Thymus (tissue), 11 donors: ENCODE measurements around the gene TSHZ2. TPM values are rescaled to one million over a fixed set of nuclear protein-coding genes. Genes with fewer than 3 reads are reported as not detected.

ENCODE experiments used
- DNase-seq, 9 donors: peaks; one replicate each; pipeline ENCODE4 v3.0.0-alpha.2; 2013; ENCODE audit warnings: low spot score in 9 of 9, low read depth in 6 of 9, missing footprints in 1 of 9
- H3K27ac ChIP-seq, 2 donors: one replicate each; pipeline ENCODE4 v1.5.1; 2013; ENCODE audit warnings: control low read depth in 1 of 2, low read depth in 1 of 2, low read length in 1 of 2, mild to moderate bottlenecking in 1 of 2, moderate library complexity in 1 of 2
- H3K27me3 ChIP-seq, 2 donors: one replicate each; pipeline ENCODE4 v1.5.1; 2013; ENCODE audit warnings: low read length in 1 of 2; ENCODE audit not compliant: control insufficient read depth in 2 of 2, insufficient read depth in 1 of 2
- H3K36me3 ChIP-seq, 2 donors: one replicate each; pipeline ENCODE4 v1.5.1; 2013; ENCODE audit warnings: low read length in 1 of 2, mild to moderate bottlenecking in 1 of 2, moderate library complexity in 1 of 2; ENCODE audit not compliant: control insufficient read depth in 2 of 2, insufficient read depth in 2 of 2
- H3K4me1 ChIP-seq, 2 donors: one replicate each; pipeline ENCODE4 v1.5.1; 2013; ENCODE audit warnings: low read length in 2 of 2; ENCODE audit not compliant: control insufficient read depth in 2 of 2, insufficient read depth in 2 of 2
- H3K4me3 ChIP-seq, 2 donors: one replicate each; pipeline ENCODE4 v1.5.1; 2013; ENCODE audit warnings: low read length in 2 of 2, control low read depth in 1 of 2, mild to moderate bottlenecking in 1 of 2
- H3K9me3 ChIP-seq, 2 donors: one replicate each; pipeline ENCODE4 v1.5.1; 2013; ENCODE audit warnings: low read length in 1 of 2, mild to moderate bottlenecking in 1 of 2; ENCODE audit not compliant: control insufficient read depth in 2 of 2, insufficient read depth in 1 of 2
- WGBS: extraction: QIAGEN DNeasy Blood & Tissue Kit; methylation state at CpG from one replicate; pipeline ENCODE4 v1.1.7; 2013; 5-methylcytosine and 5-hydroxymethylcytosine counted together
- polyA plus RNA-seq: library from polyadenylated mRNA; stranded (reverse); fragments of 200-250 nt; gene quantifications from one replicate; pipeline ENCODE4 v1.2.3, GENCODE V29; 2013
- total RNA-seq: library from RNA; stranded (reverse); fragments of 120-200 nt; gene quantifications from one replicate; pipeline ENCODE4 v1.2.4, GENCODE V29; 2013
- donor health status: healthy.

The TSHZ2 gene
- total and polyA plus RNA-seq, 2 donors = 1.4 to 2.4 TPM

DNA sequence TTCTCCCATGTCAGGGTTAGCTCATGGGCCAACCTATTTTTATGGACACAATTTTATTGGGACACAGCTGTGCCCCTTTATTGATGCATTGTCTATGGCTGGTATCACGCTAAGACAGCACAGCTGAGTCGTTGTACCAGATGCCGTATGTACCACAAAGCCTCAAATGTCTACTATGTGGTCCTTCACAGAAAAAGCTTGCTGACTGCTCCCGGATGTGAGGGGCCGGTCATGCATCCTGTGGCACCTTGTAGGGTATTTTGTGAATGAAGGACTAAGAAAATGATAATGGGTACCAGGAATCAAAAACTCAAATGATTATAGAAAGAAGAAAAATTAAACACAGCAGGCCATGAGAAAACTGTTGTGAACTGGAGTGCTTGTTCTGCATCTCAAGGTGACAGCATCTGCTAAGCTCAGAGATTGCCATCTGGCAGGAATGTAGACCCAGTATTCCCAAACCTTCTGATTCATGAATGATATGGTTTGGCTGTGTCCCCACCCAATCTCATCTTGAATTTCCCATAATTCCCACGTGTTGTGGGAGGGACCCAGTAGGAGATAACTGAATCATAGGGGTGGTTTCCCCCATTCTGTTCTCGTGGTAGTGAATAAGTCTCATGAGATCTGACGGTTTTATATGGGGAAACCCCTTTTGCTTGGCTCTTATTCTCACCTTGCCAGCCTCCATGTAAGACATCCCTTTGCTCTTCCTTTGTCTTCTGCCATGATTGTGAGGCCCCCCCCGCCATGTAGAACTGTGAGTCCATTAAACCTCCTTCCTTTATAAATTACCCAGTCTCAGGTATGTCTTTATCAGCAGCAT, 248.5 kb downstream of the TSHZ2 start:
- no peaks in the 10 kb centered on the region for H3K36me3 ChIP-seq
- no peak overlapping the region for H3K4me3 ChIP-seq
- WGBS = 78% methylated on average over 9 of the region's 9 CpGs

GRCh38 chr20:53221731-53222130, 249.6 kb downstream of the TSHZ2 start:
- whole genome bisulfite sequencing = 95% methylated on average over 3 of the region's 3 CpGs
- Histone ChIP-seq H3K4me1 (no peaks in the 10 kb centered on the region), H3K27ac (no peak overlapping the region), H3K9me3 (no peaks in the 10 kb centered on the region), H3K4me3 (no peak overlapping the region), H3K27me3 (peaks cover 0 to 5% of the 10 kb centered on the region in 2 donors), H3K36me3 (no peaks in the 10 kb centered on the region)
- no peak for DNase-seq

More for the DNA sequence above, 248.5 kb downstream of the TSHZ2 start:
- H3K9me3 ChIP-seq = no peaks in the 10 kb centered on the region
- no peaks in the 10 kb centered on the region for H3K4me1 ChIP-seq
- H3K27me3 ChIP-seq = peaks cover 0 to 12% of the 10 kb centered on the region in 2 donors
- no peak for DNase-seq
- H3K27ac ChIP-seq = no peak overlapping the region

- Histone ChIP-seq H3K4me3 (no peak overlapping the region), H3K36me3 (no peaks in the 10 kb centered on the region), H3K9me3 (no peaks in the 10 kb centered on the region), H3K4me1 (no peaks in the 10 kb centered on the region), H3K27me3 (peaks cover 0 to under 1% of the 10 kb centered on the region in 2 donors), H3K27ac (no peak overlapping the region)
- no peak for DNase-seq
- 90% methylated on average over 4 of the region's 4 CpGs for WGBS
Observed at GRCh38 chr20:53222416-53222815, 250.3 kb downstream of the TSHZ2 start.

GRCh38 chr20:53222932-53223331, 250.8 kb downstream of the TSHZ2 start:
- WGBS = 76% methylated on average over 3 of the region's 3 CpGs
- Histone ChIP-seq H3K27me3 (no peaks in the 10 kb centered on the region), H3K4me1 (no peaks in the 10 kb centered on the region), H3K9me3 (no peaks in the 10 kb centered on the region), H3K36me3 (no peaks in the 10 kb centered on the region), H3K27ac (no peak overlapping the region), H3K4me3 (no peak overlapping the region)
- no peak for DNase-seq

DNA sequence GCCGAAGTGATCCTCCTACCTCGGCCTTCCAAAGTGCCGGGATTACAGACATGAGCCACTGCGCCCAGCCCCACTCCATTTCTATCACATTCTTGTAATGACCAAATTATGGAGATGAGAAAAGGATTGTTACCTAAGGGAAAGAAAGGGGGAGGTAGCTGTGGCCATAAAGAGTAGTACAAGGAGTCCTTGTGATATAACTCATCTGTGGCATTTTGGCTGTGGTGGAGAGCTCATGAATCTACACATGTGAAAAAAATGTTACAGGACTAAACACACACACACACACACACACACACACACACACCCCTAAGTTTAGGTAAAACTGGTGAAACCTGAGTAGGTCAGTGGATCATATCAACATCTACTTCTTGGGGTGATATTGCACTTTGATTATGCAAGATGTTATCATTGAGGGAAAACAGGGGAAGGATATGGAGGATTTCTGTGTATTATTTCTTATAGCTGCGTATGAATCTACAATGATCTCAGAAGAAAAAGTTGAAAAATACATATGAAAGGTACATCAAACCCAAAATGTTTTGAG, 251.5 kb downstream of the TSHZ2 start:
- WGBS = 79% methylated on average over 5 of the region's 5 CpGs
- no peak for DNase-seq

GRCh38 chr20:53224851-53225250, 252.7 kb downstream of the TSHZ2 start:
- Histone ChIP-seq H3K27me3 (no peaks in the 10 kb centered on the region), H3K27ac (no peak overlapping the region), H3K4me3 (no peak overlapping the region), H3K9me3 (no peaks in the 10 kb centered on the region), H3K4me1 (no peaks in the 10 kb centered on the region), H3K36me3 (no peaks in the 10 kb centered on the region)
- DNase-seq = no peak
- 99% methylated on average over 1 of the region's 1 CpG for WGBS

More for the DNA sequence above, 251.5 kb downstream of the TSHZ2 start:
- no peaks in the 10 kb centered on the region for H3K9me3 ChIP-seq
- no peaks in the 10 kb centered on the region for H3K27me3 ChIP-seq
- no peak overlapping the region for H3K27ac ChIP-seq
- H3K36me3 ChIP-seq = no peaks in the 10 kb centered on the region
- no peaks in the 10 kb centered on the region for H3K4me1 ChIP-seq
- H3K4me3 ChIP-seq = no peak overlapping the region

- DNase-seq = no peak
- no peaks in the 10 kb centered on the region for H3K36me3 ChIP-seq
- no peaks in the 10 kb centered on the region for H3K4me1 ChIP-seq
- no peaks in the 10 kb centered on the region for H3K9me3 ChIP-seq
- no peak overlapping the region for H3K4me3 ChIP-seq
- no peaks in the 10 kb centered on the region for H3K27me3 ChIP-seq
- no peak overlapping the region for H3K27ac ChIP-seq
- WGBS = 89% methylated on average over 7 of the region's 7 CpGs
Observed at GRCh38 chr20:53226826-53227225, 254.7 kb downstream of the TSHZ2 start.

DNA sequence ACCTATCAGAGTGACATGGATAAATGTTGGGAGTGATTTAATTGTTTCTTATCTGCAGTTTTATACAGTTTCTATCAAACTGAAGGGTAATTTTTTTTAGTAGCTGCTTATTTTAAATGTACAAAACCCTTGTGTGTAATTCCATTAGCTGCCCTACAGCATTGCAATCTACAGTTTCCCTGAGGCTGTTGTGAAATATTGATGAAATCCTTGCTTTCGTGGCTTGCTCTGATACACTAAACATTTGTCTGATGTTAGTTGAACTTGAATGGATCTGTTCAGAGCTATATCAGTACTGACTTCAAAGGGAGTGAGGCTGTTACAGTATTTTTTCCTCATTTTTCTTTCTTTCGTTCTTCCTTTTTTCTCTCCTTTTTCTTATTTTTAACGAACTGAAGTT, 255.4 kb downstream of the TSHZ2 start:
- H3K27ac ChIP-seq = no peak overlapping the region
- H3K27me3 ChIP-seq = no peaks in the 10 kb centered on the region
- H3K36me3 ChIP-seq = no peaks in the 10 kb centered on the region
- H3K9me3 ChIP-seq = no peaks in the 10 kb centered on the region
- no peaks in the 10 kb centered on the region for H3K4me1 ChIP-seq
- 94% methylated on average over 3 of the region's 3 CpGs for WGBS
- H3K4me3 ChIP-seq = no peak overlapping the region
- no peak for DNase-seq

DNA sequence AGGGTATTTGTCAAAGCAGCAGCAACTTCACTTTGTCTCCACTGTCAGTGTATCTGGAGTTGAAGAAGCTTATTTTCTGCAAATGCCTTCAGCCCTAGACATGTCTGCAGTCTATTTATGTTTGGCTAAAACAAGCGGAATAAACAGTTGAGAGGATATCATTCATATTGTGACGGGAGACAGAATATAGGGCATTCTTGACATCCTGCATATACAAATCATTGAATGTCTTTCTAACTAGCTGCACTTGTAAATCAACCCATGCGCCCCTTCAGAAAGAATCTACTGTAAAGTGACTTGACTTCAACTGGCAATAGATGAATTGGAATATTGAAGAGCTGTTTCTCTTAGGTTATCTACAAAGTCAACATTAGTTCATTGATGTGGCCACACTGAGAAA, 258.9 kb downstream of the TSHZ2 start:
- Histone ChIP-seq H3K4me3 (no peak overlapping the region), H3K36me3 (no peaks in the 10 kb centered on the region), H3K27me3 (no peaks in the 10 kb centered on the region), H3K9me3 (no peaks in the 10 kb centered on the region), H3K27ac (no peak overlapping the region), H3K4me1 (no peaks in the 10 kb centered on the region)
- no peak for DNase-seq
- 92% methylated on average over 3 of the region's 3 CpGs for WGBS
